Effector memory CD8-positive, alpha-beta T cell (primary cell): ENCODE data around the gene DCLRE1B.

Experiments
- ATAC-seq: fragments of 150-1000 bp; cut with Tn5 transposase; replicated peaks from 2 replicates; pipeline ENCODE4 v1.10.0; 2021; ENCODE audit warnings: mild to moderate bottlenecking, moderate library complexity
- DNase-seq, 3 experiments: peaks; one replicate each; pipeline ENCODE4 v3.0.0; 2021
- H3K27ac Mint-ChIP-seq, 2 donors: one replicate each; pipeline ENCODE4 v1.8.0; 2022; ENCODE audit warnings: mild to moderate bottlenecking in 2 of 2, mixed read lengths in 2 of 2, moderate library complexity in 2 of 2
- H3K27me3 Mint-ChIP-seq, 2 donors: one replicate each; pipeline ENCODE4 v1.8.0; 2022; ENCODE audit warnings: mixed read lengths in 2 of 2
- H3K36me3 Mint-ChIP-seq: one replicate; pipeline ENCODE4 v1.8.0; 2022; ENCODE audit warnings: mild to moderate bottlenecking, moderate library complexity, mixed read lengths; ENCODE audit not compliant: insufficient read depth
- H3K4me1 Mint-ChIP-seq, 2 donors: one replicate each; pipeline ENCODE4 v1.8.0; 2022; ENCODE audit warnings: low read depth in 2 of 2, mixed read lengths in 2 of 2
- H3K4me3 Mint-ChIP-seq, 2 donors: one replicate each; pipeline ENCODE4 v1.8.0; 2022; ENCODE audit warnings: mild to moderate bottlenecking in 2 of 2, mixed read lengths in 2 of 2, moderate library complexity in 2 of 2
- H3K9me3 Mint-ChIP-seq, 2 donors: one replicate each; pipeline ENCODE4 v1.8.0; 2022; ENCODE audit warnings: mixed read lengths in 2 of 2

DCLRE1B gene

GRCh38 chr1:113922957-113923356, 17.8 kb downstream of the DCLRE1B start:
- Mint-ChIP-seq H3K27ac (no peak overlapping the region), H3K4me1 (peaks cover 3 to 4% of the 10 kb centered on the region in 2 donors), H3K27me3 (no peaks in the 10 kb centered on the region), H3K9me3 (no peaks in the 10 kb centered on the region), H3K36me3 (peaks cover 8% of the 10 kb centered on the region), H3K4me3 (no peak overlapping the region)
- DNase-seq, result no peak
- ATAC-seq, result no peak

- peaks cover 10 to 14% of the 10 kb centered on the region in 2 donors for H3K4me1 Mint-ChIP-seq
- H3K27ac Mint-ChIP-seq, result no peak overlapping the region
- no peak for DNase-seq
- no peaks in the 10 kb centered on the region for H3K27me3 Mint-ChIP-seq
- H3K4me3 Mint-ChIP-seq, result no peak overlapping the region
- no peak for ATAC-seq
- H3K36me3 Mint-ChIP-seq, result peaks cover 22% of the 10 kb centered on the region
- no peaks in the 10 kb centered on the region for H3K9me3 Mint-ChIP-seq
These were observed 19.3 kb downstream of the DCLRE1B start for GRCh38 chr1:113924473-113924872.

- Mint-ChIP-seq H3K4me1 (peaks cover 36 to 44% of the 10 kb centered on the region in 2 donors), H3K36me3 (peaks cover 55% of the 10 kb centered on the region), H3K9me3 (no peaks in the 10 kb centered on the region), H3K27ac (peak overlapping the region; percentile 99 to 100), H3K27me3 (no peaks in the 10 kb centered on the region), H3K4me3 (peak overlapping the region; percentile 92 to 93)
- ATAC-seq, result no peak
- no peak for DNase-seq
These were observed 23.2 kb downstream of the DCLRE1B start for GRCh38 chr1:113928187-113928930.

GRCh38 chr1:113928941-113929749, 24.0 kb downstream of the DCLRE1B start, which contains the start of gene HIPK1:
Gene HIPK1 (plus strand): TSS chr1:113929324.
- Mint-ChIP-seq H3K27ac (peak within 1 kb of the TSS; percentile 99 to 100), H3K27me3 (no peaks in the 10 kb centered on the region), H3K9me3 (no peaks in the 10 kb centered on the region), H3K36me3 (peaks cover 61% of the 10 kb centered on the region), H3K4me3 (peak within 1 kb of the TSS; percentile 92 to 93), H3K4me1 (peaks cover 43 to 52% of the 10 kb centered on the region in 2 donors)
- DNase-seq (peak; percentile 91 to 95 (median 92)), ATAC-seq (peak; percentile 52)

GRCh38 chr1:113929750-113930498, 24.8 kb downstream of the DCLRE1B start:
- H3K4me3 Mint-ChIP-seq, result peak overlapping the region; percentile 92 to 93
- H3K27ac Mint-ChIP-seq, result peak overlapping the region; percentile 99 to 100
- H3K36me3 Mint-ChIP-seq, result peaks cover 64% of the 10 kb centered on the region
- no peaks in the 10 kb centered on the region for H3K27me3 Mint-ChIP-seq
- H3K4me1 Mint-ChIP-seq, result peaks cover 43 to 56% of the 10 kb centered on the region in 2 donors
- no peaks in the 10 kb centered on the region for H3K9me3 Mint-ChIP-seq
- ATAC-seq (peak; percentile 49), DNase-seq (peak; percentile 81 to 83 (median 83))

- Mint-ChIP-seq H3K4me1 (peaks cover 43 to 61% of the 10 kb centered on the region in 2 donors), H3K9me3 (no peaks in the 10 kb centered on the region), H3K36me3 (peaks cover 71% of the 10 kb centered on the region), H3K27me3 (no peaks in the 10 kb centered on the region), H3K27ac (peak overlapping the region; percentile 99 to 100), H3K4me3 (peak overlapping the region; percentile 92 to 93)
- peak; percentile 58 for ATAC-seq
- peak; percentile 70 to 79 (median 76) for DNase-seq
These were observed 25.5 kb downstream of the DCLRE1B start for GRCh38 chr1:113930499-113931161.

- Mint-ChIP-seq H3K4me3 (peak overlapping the region; percentile 92 to 93), H3K27ac (peak overlapping the region; percentile 99 to 100), H3K4me1 (peaks cover 46 to 67% of the 10 kb centered on the region in 2 donors), H3K36me3 (peaks cover 78% of the 10 kb centered on the region), H3K27me3 (no peaks in the 10 kb centered on the region), H3K9me3 (no peaks in the 10 kb centered on the region)
- no peak for DNase-seq
- ATAC-seq, result no peak
These were observed 26.3 kb downstream of the DCLRE1B start for GRCh38 chr1:113931451-113931851.

- Mint-ChIP-seq H3K27me3 (no peaks in the 10 kb centered on the region), H3K9me3 (no peaks in the 10 kb centered on the region), H3K4me1 (peaks cover 50 to 74% of the 10 kb centered on the region in 2 donors), H3K27ac (peak overlapping the region; percentile 21 to 100), H3K4me3 (peak overlapping the region; percentile 92 to 93), H3K36me3 (peaks cover 65% of the 10 kb centered on the region)
- ATAC-seq, result no peak
- no peak for DNase-seq
These were observed 28.9 kb downstream of the DCLRE1B start for GRCh38 chr1:113934006-113934405.

GRCh38 chr1:113934511-113935055, 29.5 kb downstream of the DCLRE1B start:
- Mint-ChIP-seq H3K4me1 (peaks cover 55 to 80% of the 10 kb centered on the region in 2 donors), H3K36me3 (peaks cover 64% of the 10 kb centered on the region), H3K27ac (peak overlapping the region in 1 of 2 donors; percentile 100), H3K4me3 (peak overlapping the region in 1 of 2 donors; percentile 92), H3K9me3 (no peaks in the 10 kb centered on the region), H3K27me3 (no peaks in the 10 kb centered on the region)
- no peak for DNase-seq
- no peak for ATAC-seq

- no peaks in the 10 kb centered on the region for H3K9me3 Mint-ChIP-seq
- H3K27me3 Mint-ChIP-seq, result no peaks in the 10 kb centered on the region
- peak overlapping the region; percentile 24 to 44 for H3K27ac Mint-ChIP-seq
- peaks cover 62% of the 10 kb centered on the region for H3K36me3 Mint-ChIP-seq
- no peak for ATAC-seq
- peaks cover 58 to 83% of the 10 kb centered on the region in 2 donors for H3K4me1 Mint-ChIP-seq
- peak overlapping the region in 1 of 2 donors; percentile 56 for H3K4me3 Mint-ChIP-seq
- no peak for DNase-seq
These were observed 30.1 kb downstream of the DCLRE1B start for GRCh38 chr1:113935176-113935575.

- Mint-ChIP-seq H3K9me3 (no peaks in the 10 kb centered on the region), H3K27me3 (no peaks in the 10 kb centered on the region), H3K27ac (peak overlapping the region; percentile 24 to 44), H3K36me3 (peaks cover 62% of the 10 kb centered on the region), H3K4me1 (peaks cover 58 to 83% of the 10 kb centered on the region in 2 donors), H3K4me3 (peak overlapping the region; percentile 35 to 56)
- ATAC-seq (peak; percentile 57), DNase-seq (peak in 1 of 3 experiments; percentile 23)
These were observed 30.8 kb downstream of the DCLRE1B start for GRCh38 chr1:113935970-113936369.

GRCh38 chr1:113937146-113937545, 32.0 kb downstream of the DCLRE1B start:
- H3K9me3 Mint-ChIP-seq, result no peaks in the 10 kb centered on the region
- ATAC-seq, result no peak

More at GRCh38 chr1:113937146-113937545, 32.0 kb downstream of the DCLRE1B start:
- H3K36me3 Mint-ChIP-seq, result peaks cover 61% of the 10 kb centered on the region
- H3K27ac Mint-ChIP-seq, result peak overlapping the region; percentile 1 to 87
- H3K4me1 Mint-ChIP-seq, result peaks cover 52 to 76% of the 10 kb centered on the region in 2 donors
- no peaks in the 10 kb centered on the region for H3K27me3 Mint-ChIP-seq
- peak overlapping the region; percentile 48 to 79 for H3K4me3 Mint-ChIP-seq
- no peak for DNase-seq
